ENCODE measurements around the gene RAB3D. TPM values are rescaled to one million over a fixed set of nuclear protein-coding genes. Genes with fewer than 3 reads are reported as not detected.
A peak's percentile ranks its signal among the peaks of the same experiment; 100 is the strongest.
"Not testable (repeated sequence)": the region's sequence is repeated elsewhere in the genome, so short reads cannot be mapped to it uniquely, and the experiment has no call there.

Gene RAB3D
- polyA plus RNA-seq, 2 donors, result 21.7 to 25.7 TPM

DNA sequence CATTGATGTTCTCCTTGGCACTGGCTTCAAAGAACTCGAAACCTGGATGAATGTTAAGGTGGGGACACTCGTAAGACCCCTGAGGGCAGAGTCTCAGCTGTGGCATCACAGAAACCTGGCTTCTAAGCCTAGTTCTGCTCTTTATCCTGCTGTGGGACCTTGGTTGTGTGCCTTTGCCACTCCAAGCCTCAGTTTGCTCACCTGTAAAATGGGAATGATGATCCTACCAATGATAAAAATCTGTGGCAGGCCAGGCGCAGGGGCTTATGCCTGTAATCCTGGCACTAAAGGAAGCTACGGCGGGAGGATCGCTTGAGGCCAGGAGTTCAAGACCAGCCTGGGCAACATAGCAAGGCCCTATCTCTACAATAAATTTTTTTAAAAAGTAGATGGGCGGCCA, 13.9 kb downstream of the RAB3D start:
- no peak overlapping the region for H3K4me3 ChIP-seq (ENCODE audit: low read depth in 1 of 2, low read length in 2 of 2)
- H3K27ac ChIP-seq (ENCODE audit: low read depth in 2 of 2, low read length in 1 of 2), result no peak overlapping the region
- H3K9me3 ChIP-seq (ENCODE audit: control insufficient read depth in 2 of 2, insufficient read depth in 1 of 2, low read depth in 1 of 2, low read length in 1 of 2), result no peaks in the 10 kb centered on the region
- 84 to 87% methylated on average over 7 of the region's 7 CpGs for WGBS, 2 donors
- H3K4me1 ChIP-seq (ENCODE audit: control insufficient read depth in 2 of 2, insufficient read depth in 2 of 2, low read length in 1 of 2), result peaks cover 0 to 14% of the 10 kb centered on the region in 2 donors
- H3K27me3 ChIP-seq (ENCODE audit: control insufficient read depth in 1 of 2, insufficient read depth in 2 of 2, low read length in 2 of 2), result no peaks in the 10 kb centered on the region
- peaks cover 7 to 16% of the 10 kb centered on the region in 2 donors for H3K36me3 ChIP-seq (ENCODE audit: control insufficient read depth in 2 of 2, insufficient read depth in 2 of 2, low read length in 1 of 2)

DNA sequence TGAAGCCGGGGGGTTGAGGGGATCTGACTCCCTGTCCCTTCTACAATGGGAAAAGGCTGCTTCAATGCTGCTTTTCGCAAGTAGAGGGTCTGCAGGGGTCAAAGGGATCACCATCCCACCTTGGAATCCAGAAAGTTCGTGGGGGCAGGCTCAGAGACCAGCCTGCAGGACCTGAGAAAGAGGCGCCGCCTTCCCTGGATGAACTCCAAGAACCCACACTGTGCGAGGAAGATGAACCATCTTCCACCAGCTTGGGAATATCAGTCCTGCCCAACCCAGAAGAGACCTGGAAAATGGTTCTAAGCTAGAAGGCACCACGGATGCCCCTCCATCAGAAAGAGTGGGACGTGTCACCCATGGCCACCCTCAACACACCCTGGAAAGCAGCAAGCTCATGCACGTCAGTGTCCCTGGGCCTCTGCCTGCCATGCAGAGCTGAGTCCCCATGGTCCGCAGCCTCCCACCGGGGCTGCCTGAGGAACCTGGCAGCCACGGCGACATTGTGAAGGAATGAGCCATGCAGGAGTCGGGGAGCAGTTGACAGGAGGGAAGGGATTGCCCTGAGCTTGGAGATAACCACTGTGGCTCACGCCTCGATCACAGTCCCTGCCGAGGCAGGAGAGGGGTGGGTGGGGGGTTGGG, 14.6 kb downstream of the RAB3D start:
- Histone ChIP-seq H3K9me3 (ENCODE audit: control insufficient read depth in 2 of 2, insufficient read depth in 1 of 2, low read depth in 1 of 2, low read length in 1 of 2) (no peaks in the 10 kb centered on the region), H3K4me3 (ENCODE audit: low read depth in 1 of 2, low read length in 2 of 2) (no peak overlapping the region), H3K4me1 (ENCODE audit: control insufficient read depth in 2 of 2, insufficient read depth in 2 of 2, low read length in 1 of 2) (peaks cover 0 to 14% of the 10 kb centered on the region in 2 donors), H3K27me3 (ENCODE audit: control insufficient read depth in 1 of 2, insufficient read depth in 2 of 2, low read length in 2 of 2) (no peaks in the 10 kb centered on the region), H3K27ac (ENCODE audit: low read depth in 2 of 2, low read length in 1 of 2) (peak overlapping the region; percentile 74 to 90), H3K36me3 (ENCODE audit: control insufficient read depth in 2 of 2, insufficient read depth in 2 of 2, low read length in 1 of 2) (peaks cover 7 to 13% of the 10 kb centered on the region in 2 donors)
- WGBS, 2 donors, result 52 to 53% methylated on average over 17 of the region's 17 CpGs

DNA sequence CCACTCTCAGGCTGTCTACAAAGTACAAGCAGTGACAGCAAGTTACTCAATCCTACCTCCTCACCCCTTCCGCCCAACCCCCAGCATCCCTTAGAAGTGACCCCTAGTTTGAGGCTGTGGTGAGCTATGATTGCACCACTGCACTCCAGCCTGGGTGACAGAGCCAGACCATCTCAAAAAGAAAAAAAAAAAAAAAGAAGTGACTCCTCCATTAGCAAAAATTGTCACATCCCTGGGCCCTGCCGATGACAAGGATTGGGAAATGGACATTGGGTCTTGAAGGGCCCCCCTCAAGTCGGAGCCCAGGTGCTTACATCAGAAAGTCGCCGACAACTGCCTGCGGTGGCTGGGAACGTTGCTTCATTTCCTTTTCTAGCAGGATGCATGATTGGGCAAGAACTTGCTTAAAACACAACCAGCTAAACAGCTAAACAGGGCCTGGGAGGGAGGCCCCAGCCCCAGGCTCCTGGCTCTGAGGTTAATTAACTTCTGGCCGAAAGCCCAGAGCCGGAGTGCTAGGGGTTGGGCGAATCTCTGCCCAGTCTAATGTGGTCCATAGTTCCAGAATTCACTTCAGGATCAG, 15.3 kb downstream of the RAB3D start:
- Histone ChIP-seq H3K9me3 (ENCODE audit: control insufficient read depth in 2 of 2, insufficient read depth in 1 of 2, low read depth in 1 of 2, low read length in 1 of 2) (no peaks in the 10 kb centered on the region), H3K4me1 (ENCODE audit: control insufficient read depth in 2 of 2, insufficient read depth in 2 of 2, low read length in 1 of 2) (peaks cover 0 to 14% of the 10 kb centered on the region in 2 donors), H3K27me3 (ENCODE audit: control insufficient read depth in 1 of 2, insufficient read depth in 2 of 2, low read length in 2 of 2) (no peaks in the 10 kb centered on the region), H3K4me3 (ENCODE audit: low read depth in 1 of 2, low read length in 2 of 2) (no peak overlapping the region), H3K36me3 (ENCODE audit: control insufficient read depth in 2 of 2, insufficient read depth in 2 of 2, low read length in 1 of 2) (peaks cover 7 to 10% of the 10 kb centered on the region in 2 donors), H3K27ac (ENCODE audit: low read depth in 2 of 2, low read length in 1 of 2) (peak overlapping the region; percentile 74 to 90)
- whole genome bisulfite sequencing, 2 donors, result 8 to 11% methylated on average over 10 of the region's 10 CpGs

DNA sequence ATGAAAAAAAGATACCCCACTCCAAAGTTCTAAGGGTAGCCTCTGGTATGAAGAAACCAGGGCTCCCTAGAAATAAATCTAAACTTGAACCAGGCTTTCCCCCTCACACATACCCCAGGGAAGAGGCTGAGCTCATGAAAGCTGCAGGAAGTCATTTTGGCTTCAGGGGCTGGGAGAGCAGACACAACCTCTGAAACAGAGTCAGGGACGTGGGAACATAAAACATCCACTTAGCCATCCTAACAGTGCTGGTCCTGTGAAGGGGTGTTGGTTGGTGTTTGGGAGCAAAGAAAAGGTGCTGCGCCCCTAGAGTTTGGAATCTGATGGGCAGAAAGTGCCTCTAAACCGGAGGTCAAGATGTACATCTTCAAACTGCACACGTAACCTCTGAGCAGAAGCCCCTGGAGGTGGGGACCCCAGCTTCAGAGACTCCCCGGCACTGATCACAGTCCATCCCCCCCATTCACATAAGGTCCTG, 15.8 kb downstream of the RAB3D start:
- H3K9me3 ChIP-seq (ENCODE audit: control insufficient read depth in 2 of 2, insufficient read depth in 1 of 2, low read depth in 1 of 2, low read length in 1 of 2), result no peaks in the 10 kb centered on the region
- 47 to 57% methylated on average over 5 of the region's 5 CpGs for WGBS, 2 donors
- peaks cover 0 to 14% of the 10 kb centered on the region in 2 donors for H3K4me1 ChIP-seq (ENCODE audit: control insufficient read depth in 2 of 2, insufficient read depth in 2 of 2, low read length in 1 of 2)
- H3K36me3 ChIP-seq (ENCODE audit: control insufficient read depth in 2 of 2, insufficient read depth in 2 of 2, low read length in 1 of 2), result peaks cover 7 to 10% of the 10 kb centered on the region in 2 donors
- no peaks in the 10 kb centered on the region for H3K27me3 ChIP-seq (ENCODE audit: control insufficient read depth in 1 of 2, insufficient read depth in 2 of 2, low read length in 2 of 2)
- peak overlapping the region; percentile 74 to 90 for H3K27ac ChIP-seq (ENCODE audit: low read depth in 2 of 2, low read length in 1 of 2)
- H3K4me3 ChIP-seq (ENCODE audit: low read depth in 1 of 2, low read length in 2 of 2), result no peak overlapping the region

DNA sequence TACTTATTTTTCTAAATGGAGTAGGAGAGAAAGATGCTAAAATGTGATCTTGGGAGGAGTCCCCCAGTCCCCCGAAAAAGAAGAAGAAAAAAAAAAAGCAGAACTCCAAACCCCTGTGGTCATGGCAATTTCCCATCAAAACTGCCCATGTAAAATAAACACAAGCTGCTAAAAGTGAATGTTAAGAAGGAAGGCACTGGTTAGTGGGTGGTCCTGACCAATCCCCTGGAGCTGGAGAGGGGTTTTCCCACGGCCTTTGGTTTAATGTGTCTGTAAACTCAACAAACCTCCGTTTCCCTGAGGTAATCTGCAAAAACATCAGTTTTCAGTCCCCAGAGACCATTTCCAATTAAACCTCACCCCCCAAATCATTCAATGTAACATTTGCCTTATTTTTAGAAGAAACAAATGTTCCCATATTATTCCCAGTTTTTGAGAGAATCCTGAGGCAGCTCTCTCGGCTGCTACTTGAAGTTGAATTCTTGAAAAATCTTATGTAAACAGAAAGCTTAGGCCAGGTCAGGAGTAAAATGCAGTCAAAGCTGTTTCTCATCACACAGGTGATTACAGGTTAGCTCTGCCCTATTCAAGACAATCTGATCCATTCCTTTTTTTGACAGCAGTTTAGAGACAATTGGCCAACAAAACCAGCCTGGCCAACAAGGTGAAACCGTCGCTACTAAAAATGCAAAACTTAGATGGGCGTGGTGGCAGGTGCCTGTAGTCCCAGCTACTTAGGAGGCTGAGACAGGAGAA, 17.0 kb downstream of the RAB3D start:
- 43 to 45% methylated on average over 7 of the region's 7 CpGs for WGBS, 2 donors
- no peaks in the 10 kb centered on the region for H3K27me3 ChIP-seq (ENCODE audit: control insufficient read depth in 1 of 2, insufficient read depth in 2 of 2, low read length in 2 of 2)
- no peak overlapping the region for H3K4me3 ChIP-seq (ENCODE audit: low read depth in 1 of 2, low read length in 2 of 2)
- H3K9me3 ChIP-seq (ENCODE audit: control insufficient read depth in 2 of 2, insufficient read depth in 1 of 2, low read depth in 1 of 2, low read length in 1 of 2), result no peaks in the 10 kb centered on the region
- H3K27ac ChIP-seq (ENCODE audit: low read depth in 2 of 2, low read length in 1 of 2), result no peak overlapping the region
- peaks cover 0 to 14% of the 10 kb centered on the region in 2 donors for H3K4me1 ChIP-seq (ENCODE audit: control insufficient read depth in 2 of 2, insufficient read depth in 2 of 2, low read length in 1 of 2)
- H3K36me3 ChIP-seq (ENCODE audit: control insufficient read depth in 2 of 2, insufficient read depth in 2 of 2, low read length in 1 of 2), result peaks cover 7 to 10% of the 10 kb centered on the region in 2 donors

DNA sequence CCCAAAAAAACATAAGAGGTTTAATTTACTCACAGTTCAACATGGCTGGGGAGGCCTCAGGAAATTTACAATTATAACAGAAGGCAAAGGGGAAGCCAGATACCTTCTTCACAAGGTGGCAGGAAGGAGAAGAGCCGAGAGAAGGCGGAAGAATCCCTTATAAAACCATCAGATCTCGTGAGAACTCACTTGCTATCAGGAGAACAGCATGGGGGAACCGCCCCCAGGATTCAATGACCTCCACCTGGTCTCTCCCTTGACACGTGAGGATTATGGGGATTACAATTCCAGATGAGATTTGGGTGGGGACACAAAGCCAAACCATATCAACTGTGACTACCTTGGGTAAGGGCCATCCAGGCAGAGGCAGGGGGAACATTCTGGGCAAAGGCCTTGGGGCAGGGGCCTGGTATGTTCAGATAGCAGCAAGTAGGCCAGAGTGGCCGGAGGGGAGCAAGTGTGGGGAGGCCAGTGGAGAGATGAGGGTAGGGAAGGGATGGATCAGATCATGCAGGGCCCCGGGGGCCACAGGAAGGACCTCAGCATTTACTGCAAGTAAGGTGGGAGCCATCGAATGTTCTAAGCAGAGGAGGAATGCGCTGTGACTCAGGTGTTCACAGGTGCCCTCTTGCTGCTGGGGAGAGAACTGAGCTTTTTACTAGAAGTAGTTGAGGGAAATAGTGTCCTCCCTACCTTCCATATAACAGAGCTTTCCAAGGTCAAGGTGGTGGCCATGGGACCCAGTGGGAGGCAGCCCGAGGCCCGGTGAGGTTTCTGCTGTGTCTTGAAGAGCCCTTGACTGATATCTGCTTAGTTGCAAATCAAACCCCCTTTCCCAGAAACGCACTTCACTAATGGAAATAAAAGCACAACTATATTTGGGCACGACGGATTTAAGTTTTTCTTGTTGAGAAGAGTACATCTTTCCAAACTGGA, 18.0 kb downstream of the RAB3D start:
- no peak overlapping the region for H3K4me3 ChIP-seq (ENCODE audit: low read depth in 1 of 2, low read length in 2 of 2)
- peaks cover 0 to 14% of the 10 kb centered on the region in 2 donors for H3K4me1 ChIP-seq (ENCODE audit: control insufficient read depth in 2 of 2, insufficient read depth in 2 of 2, low read length in 1 of 2)
- peaks cover 0 to 6% of the 10 kb centered on the region in 2 donors for H3K36me3 ChIP-seq (ENCODE audit: control insufficient read depth in 2 of 2, insufficient read depth in 2 of 2, low read length in 1 of 2)
- 76 to 80% methylated on average over 14 of the region's 14 CpGs for WGBS, 2 donors
- no peaks in the 10 kb centered on the region for H3K27me3 ChIP-seq (ENCODE audit: control insufficient read depth in 1 of 2, insufficient read depth in 2 of 2, low read length in 2 of 2)
- H3K27ac ChIP-seq (ENCODE audit: low read depth in 2 of 2, low read length in 1 of 2), result peak overlapping the region in 1 of 2 donors; percentile 1
- H3K9me3 ChIP-seq (ENCODE audit: control insufficient read depth in 2 of 2, insufficient read depth in 1 of 2, low read depth in 1 of 2, low read length in 1 of 2), result no peaks in the 10 kb centered on the region

DNA sequence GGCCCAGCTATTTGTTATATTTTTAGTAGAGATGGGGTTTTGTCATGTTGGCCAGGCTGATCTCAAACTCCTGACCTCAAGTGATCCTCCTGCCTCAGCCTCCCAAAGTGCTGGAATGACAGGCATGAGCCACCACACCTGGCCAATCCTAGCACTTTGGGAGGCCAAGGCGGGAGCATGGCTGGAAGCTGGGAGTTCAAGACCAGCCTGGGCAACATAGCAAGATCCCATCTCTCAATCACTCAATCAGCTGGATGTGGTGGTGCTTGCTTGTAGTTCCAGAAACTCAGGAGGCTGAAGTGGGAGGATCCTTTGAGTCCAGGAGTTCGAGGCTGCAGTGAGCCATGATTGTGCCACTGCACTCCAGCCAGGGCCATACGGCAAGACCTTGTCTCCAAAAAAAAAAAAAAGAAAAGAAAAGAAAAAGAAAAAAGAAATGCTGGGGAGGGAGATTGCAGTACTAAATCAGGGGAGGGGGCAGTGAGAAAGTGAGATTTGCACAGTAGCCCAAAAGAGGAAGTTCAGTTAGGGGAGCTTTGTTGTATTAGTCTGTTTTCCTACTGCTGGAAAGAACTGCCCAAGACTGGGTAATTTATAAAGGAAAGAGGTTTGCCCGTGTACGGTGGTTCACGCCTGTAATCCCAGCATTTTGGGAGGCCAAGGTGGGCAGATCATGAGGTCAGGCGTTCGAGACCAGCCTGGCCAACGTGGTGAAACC, 19.0 kb downstream of the RAB3D start:
- WGBS, 2 donors, result 78 to 85% methylated on average over 9 of the region's 9 CpGs
- not testable (repeated sequence) for H3K36me3 ChIP-seq (ENCODE audit: control insufficient read depth in 2 of 2, insufficient read depth in 2 of 2, low read length in 1 of 2); H3K4me3 ChIP-seq (ENCODE audit: low read depth in 1 of 2, low read length in 2 of 2); H3K27me3 ChIP-seq (ENCODE audit: control insufficient read depth in 1 of 2, insufficient read depth in 2 of 2, low read length in 2 of 2); H3K9me3 ChIP-seq (ENCODE audit: control insufficient read depth in 2 of 2, insufficient read depth in 1 of 2, low read depth in 1 of 2, low read length in 1 of 2)
- H3K4me1 ChIP-seq (ENCODE audit: control insufficient read depth in 2 of 2, insufficient read depth in 2 of 2, low read length in 1 of 2), result peaks cover 0 to 14% of the 10 kb centered on the region in 2 donors
- H3K27ac ChIP-seq (ENCODE audit: low read depth in 2 of 2, low read length in 1 of 2), result peak overlapping the region in 1 of 2 donors; percentile 71

DNA sequence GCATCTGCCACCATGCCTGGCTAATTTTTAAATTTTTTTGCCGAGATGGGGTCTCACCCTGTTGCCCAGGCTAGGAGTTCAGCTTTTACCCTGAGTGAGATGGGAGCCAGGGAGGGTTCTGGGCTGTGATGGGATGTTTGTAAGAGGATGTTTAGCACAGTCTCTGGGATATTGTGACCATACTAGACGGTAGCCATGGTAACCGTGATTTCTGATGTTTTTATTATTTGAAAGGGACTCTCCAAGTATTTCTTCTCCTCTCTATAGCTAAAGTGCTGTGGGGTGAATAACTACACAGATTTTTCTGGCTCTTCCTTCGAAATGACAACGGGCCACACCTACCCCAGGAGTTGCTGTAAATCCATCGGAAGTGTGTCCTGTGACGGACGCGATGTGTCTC, 33.1 kb downstream of the RAB3D start:
- Histone ChIP-seq H3K36me3 (ENCODE audit: control insufficient read depth in 2 of 2, insufficient read depth in 2 of 2, low read length in 1 of 2) (no peaks in the 10 kb centered on the region), H3K27ac (ENCODE audit: low read depth in 2 of 2, low read length in 1 of 2) (no peak overlapping the region), H3K4me3 (ENCODE audit: low read depth in 1 of 2, low read length in 2 of 2) (no peak overlapping the region), H3K9me3 (ENCODE audit: control insufficient read depth in 2 of 2, insufficient read depth in 1 of 2, low read depth in 1 of 2, low read length in 1 of 2) (no peaks in the 10 kb centered on the region), H3K4me1 (ENCODE audit: control insufficient read depth in 2 of 2, insufficient read depth in 2 of 2, low read length in 1 of 2) (no peaks in the 10 kb centered on the region), H3K27me3 (ENCODE audit: control insufficient read depth in 1 of 2, insufficient read depth in 2 of 2, low read length in 2 of 2) (no peaks in the 10 kb centered on the region)
- WGBS, 2 donors, result 75 to 77% methylated on average over 9 of the region's 9 CpGs

Measured in esophagus (tissue), 2 donors.